ENCODE results near the gene TMEM273. TPM values are rescaled to one million over a fixed set of nuclear protein-coding genes. Genes with fewer than 3 reads are reported as not detected.

TMEM273 gene
- total and polyA plus RNA-seq, 8 donors = 0.91 to 7.5 (median 2.7) TPM

GRCh38 chr10:49173201-49173772 is 14.9 kb downstream of the TMEM273 start:
- no peaks in the 10 kb centered on the region for H3K4me1 ChIP-seq
- intact Hi-C loops (cut with DNase I) = no loop called here
- H3K36me3 ChIP-seq = no peaks in the 10 kb centered on the region
- ATAC-seq (no peak), FAIRE-seq (no peak), DNase-seq (no peak)
- no peaks in the 10 kb centered on the region for H3K27me3 ChIP-seq
- no peak overlapping the region for H3K4me3 ChIP-seq
- no peaks in the 10 kb centered on the region for H3K9me3 ChIP-seq
- TF ChIP-seq CTCF (IDR thresholded peaks at IDR 0.05) = no peak
- no peak overlapping the region for H3K27ac ChIP-seq
- 79% methylated on average over 11 of the region's 11 CpGs for WGBS, 2 donors

- no peak for DNase-seq
- H3K4me3 ChIP-seq = no peak overlapping the region
- no peak overlapping the region for H3K27ac ChIP-seq
- 67 to 76% methylated on average over 3 of the region's 3 CpGs for WGBS, 2 donors
- TF ChIP-seq CTCF (IDR thresholded peaks at IDR 0.05) = no peak
- H3K4me1 ChIP-seq = no peaks in the 10 kb centered on the region
- no peak for FAIRE-seq
- H3K27me3 ChIP-seq = no peaks in the 10 kb centered on the region
- ATAC-seq = no peak
- intact Hi-C loops (cut with DNase I) = no loop called here
- no peaks in the 10 kb centered on the region for H3K36me3 ChIP-seq
- no peaks in the 10 kb centered on the region for H3K9me3 ChIP-seq
Measured at GRCh38 chr10:49172777-49173132, 15.4 kb downstream of the TMEM273 start.

GRCh38 chr10:49172061-49172776 is 16.0 kb downstream of the TMEM273 start:
- Histone ChIP-seq H3K27me3 (no peaks in the 10 kb centered on the region), H3K4me3 (no peak overlapping the region), H3K36me3 (no peaks in the 10 kb centered on the region), H3K9me3 (no peaks in the 10 kb centered on the region), H3K4me1 (no peaks in the 10 kb centered on the region), H3K27ac (no peak overlapping the region)
- TF ChIP-seq CTCF (IDR thresholded peaks at IDR 0.05) = no peak
- no peak for FAIRE-seq
- intact Hi-C loops (cut with DNase I) = no loop called here
- no peak for DNase-seq
- ATAC-seq = no peak
- WGBS, 2 donors = 77 to 80% methylated on average over 4 of the region's 4 CpGs

- no peak for DNase-seq
- Histone ChIP-seq H3K4me1 (no peaks in the 10 kb centered on the region), H3K27me3 (no peaks in the 10 kb centered on the region), H3K36me3 (no peaks in the 10 kb centered on the region), H3K9me3 (no peaks in the 10 kb centered on the region), H3K4me3 (no peak overlapping the region), H3K27ac (no peak overlapping the region)
- FAIRE-seq = no peak
- no peak for TF ChIP-seq CTCF (IDR thresholded peaks at IDR 0.05)
- WGBS, 2 donors = 71% methylated on average over 7 of the region's 7 CpGs
- intact Hi-C loops (cut with DNase I) = no loop called here
- no peak for ATAC-seq
Measured at GRCh38 chr10:49171326-49172060, 16.7 kb downstream of the TMEM273 start.

All from pancreas (tissue), 10 donors.